OCI-LY1 (cell line): Measurements from ENCODE around the gene KRT8.

Experiments
- H2AFZ ChIP-seq: fragments of 200-600 bp; sonication (generic), shearing (Covaris generic); 2 replicates; pipeline ENCODE4 v1.6.0; 2014; ENCODE audit warnings: antibody characterized with exemption, mild to moderate bottlenecking, low read length
- H3F3A ChIP-seq: fragments of 200-600 bp; sonication (generic), shearing (Covaris generic); 2 replicates; pipeline ENCODE4 v1.6.0; 2014; ENCODE audit warnings: mild to moderate bottlenecking, antibody characterized with exemption, low read length, moderate library complexity; ENCODE audit not compliant: insufficient read depth
- H3K27ac ChIP-seq: fragments of 200-600 bp; sonication (generic); 2 replicates; pipeline ENCODE4 v1.5.1; 2014; ENCODE audit warnings: low read length, mixed run types, mild to moderate bottlenecking, low read depth; ENCODE audit not compliant: poor library complexity, severe bottlenecking
- H3K27me3 ChIP-seq: fragments of 200-600 bp; sonication (generic); 2 replicates; pipeline ENCODE4 v1.6.0; 2014; ENCODE audit warnings: antibody characterized with exemption, mild to moderate bottlenecking, low read length, moderate library complexity; ENCODE audit not compliant: insufficient read depth
- H3K36me3 ChIP-seq: fragments of 200-600 bp; sonication (generic); 2 replicates; pipeline ENCODE4 v1.6.1; 2014; ENCODE audit warnings: mild to moderate bottlenecking, antibody characterized with exemption, low read length, moderate library complexity, mixed read lengths; ENCODE audit not compliant: insufficient read depth
- H3K4me1 ChIP-seq: fragments of 200-600 bp; sonication (generic); 2 replicates; pipeline ENCODE4 v1.5.1; 2014; ENCODE audit warnings: mild to moderate bottlenecking, low read length, moderate library complexity; ENCODE audit not compliant: insufficient read depth, severe bottlenecking
- H3K4me2 ChIP-seq: fragments of 200-600 bp; sonication (generic), shearing (Covaris generic); 2 replicates; pipeline ENCODE4 v1.6.1; 2014; ENCODE audit warnings: low read length
- H3K4me3 ChIP-seq: fragments of 200-600 bp; sonication (generic); 2 replicates; pipeline ENCODE4 v1.5.1; 2014; ENCODE audit warnings: low read length, low read depth, mild to moderate bottlenecking, mixed read lengths; ENCODE audit not compliant: poor library complexity, severe bottlenecking
- H3K79me2 ChIP-seq: fragments of 200-600 bp; shearing (Covaris generic); 2 replicates; pipeline ENCODE4 v1.6.1; 2016; ENCODE audit warnings: mixed run types, low read length, mixed read lengths; ENCODE audit not compliant: insufficient read depth
- H3K9ac ChIP-seq: fragments of 200-600 bp; sonication (generic), shearing (Covaris generic); 2 replicates; pipeline ENCODE4 v1.6.1; 2014; ENCODE audit warnings: mild to moderate bottlenecking, low read length, mixed read lengths
- H3K9me2 ChIP-seq: fragments of 200-600 bp; sonication (generic), shearing (Covaris generic); 2 replicates; pipeline ENCODE4 v1.6.1; 2014; ENCODE audit warnings: low read depth, mild to moderate bottlenecking, low read length, mixed read lengths
- H3K9me3 ChIP-seq: fragments of 200-600 bp; shearing (Covaris generic); 2 replicates; pipeline ENCODE4 v1.6.1; 2014; ENCODE audit warnings: low read length, mixed read lengths
- H4K20me1 ChIP-seq: fragments of 200-600 bp; sonication (generic), shearing (Covaris generic); 2 replicates; pipeline ENCODE4 v1.6.0; 2016; ENCODE audit warnings: mild to moderate bottlenecking, low read length; ENCODE audit not compliant: insufficient read depth
- CTCF ChIP-seq: fragments of 200-600 bp; sonication (generic), shearing (Covaris generic); IDR thresholded peaks from 2 replicates; pipeline ENCODE4 v1.5.1; 2017; ENCODE audit warnings: mild to moderate bottlenecking, antibody characterized with exemption, low read length, moderate library complexity, mixed read lengths
- EZH2 ChIP-seq: fragments of 200-600 bp; sonication (generic), shearing (Covaris generic); IDR thresholded peaks from 2 replicates; pipeline ENCODE4 v1.8.0; 2017; ENCODE audit warnings: borderline replicate concordance, mixed run types, mild to moderate bottlenecking, antibody characterized with exemption, low read length, moderate library complexity, mixed read lengths

KRT8 gene

GRCh38 chr12:52900896-52901714 is 3.8 kb downstream of the KRT8 start:
- no peaks in the 10 kb centered on the region for H3K9me2 ChIP-seq
- H3K9me3 ChIP-seq = no peaks in the 10 kb centered on the region
- H3K27ac ChIP-seq = no peak overlapping the region
- no peak overlapping the region for H3K9ac ChIP-seq
- H3F3A ChIP-seq = no peaks in the 10 kb centered on the region
- H3K36me3 ChIP-seq = no peaks in the 10 kb centered on the region
- H2AFZ ChIP-seq = no peak overlapping the region
- TF ChIP-seq EZH2 (no peak), CTCF (no peak)
- no peaks in the 10 kb centered on the region for H4K20me1 ChIP-seq
- no peaks in the 10 kb centered on the region for H3K4me1 ChIP-seq
- H3K27me3 ChIP-seq = no peaks in the 10 kb centered on the region; the same call in 1 of the 2 replicates
- no peak overlapping the region for H3K4me2 ChIP-seq
- no peaks in the 10 kb centered on the region for H3K79me2 ChIP-seq
- no peak overlapping the region for H3K4me3 ChIP-seq

GRCh38 chr12:52900166-52900895 is 4.5 kb downstream of the KRT8 start:
- Histone ChIP-seq H3K9ac (no peak overlapping the region), H3K9me3 (no peaks in the 10 kb centered on the region), H3K27ac (no peak overlapping the region), H3K79me2 (no peaks in the 10 kb centered on the region), H3K4me2 (no peak overlapping the region), H3F3A (no peaks in the 10 kb centered on the region), H3K9me2 (no peaks in the 10 kb centered on the region), H3K36me3 (no peaks in the 10 kb centered on the region), H2AFZ (no peak overlapping the region), H3K27me3 (no peaks in the 10 kb centered on the region; the same call in 1 of the 2 replicates), H3K4me1 (no peaks in the 10 kb centered on the region), H3K4me3 (no peak overlapping the region), H4K20me1 (no peaks in the 10 kb centered on the region)
- no peak for TF ChIP-seq EZH2
- no peak for TF ChIP-seq CTCF

- Histone ChIP-seq H3F3A (no peaks in the 10 kb centered on the region), H3K27me3 (no peaks in the 10 kb centered on the region; the same call in 1 of the 2 replicates), H4K20me1 (no peaks in the 10 kb centered on the region), H3K4me1 (no peaks in the 10 kb centered on the region), H3K9me3 (no peaks in the 10 kb centered on the region), H3K36me3 (no peaks in the 10 kb centered on the region), H3K79me2 (no peaks in the 10 kb centered on the region), H3K4me3 (no peak overlapping the region), H2AFZ (no peak overlapping the region), H3K9ac (no peak overlapping the region), H3K4me2 (no peak overlapping the region), H3K9me2 (no peaks in the 10 kb centered on the region), H3K27ac (no peak overlapping the region)
- no peak for TF ChIP-seq CTCF
- TF ChIP-seq EZH2 = no peak
These were observed 5.4 kb downstream of the KRT8 start for GRCh38 chr12:52899338-52900035.
